Dendritic cell treated with granulocyte-macrophage colony-stimulating factor and Interleukin-4, amounts not matched to agents 40 ng/mL and 50 ng/mL, for 4 days (primary cell): ENCODE results near the gene TMEM100.

Experiments used
- H3K27ac Mint-ChIP-seq: one replicate; pipeline ENCODE4 v1.8.0; 2022; ENCODE audit warnings: mild to moderate bottlenecking, mixed read lengths
- H3K27me3 Mint-ChIP-seq: one replicate; pipeline ENCODE4 v1.8.0; 2022; ENCODE audit warnings: mild to moderate bottlenecking, mixed read lengths
- H3K36me3 Mint-ChIP-seq: one replicate; pipeline ENCODE4 v1.8.0; 2022; ENCODE audit warnings: low read depth, mixed read lengths
- H3K4me1 Mint-ChIP-seq: one replicate; pipeline ENCODE4 v1.8.0; 2022; ENCODE audit warnings: low read depth, mixed read lengths
- H3K4me3 Mint-ChIP-seq: one replicate; pipeline ENCODE4 v1.8.0; 2022; ENCODE audit warnings: mild to moderate bottlenecking, moderate library complexity, mixed read lengths
- H3K9me3 Mint-ChIP-seq: one replicate; pipeline ENCODE4 v1.8.0; 2022; ENCODE audit warnings: mixed read lengths
- intact Hi-C: fragments of 100-400 bp; cut with micrococcal nuclease; formaldehyde crosslinking; loops from one replicate; pipeline ENCODE4 v1.15.0; 2022

The TMEM100 gene

DNA sequence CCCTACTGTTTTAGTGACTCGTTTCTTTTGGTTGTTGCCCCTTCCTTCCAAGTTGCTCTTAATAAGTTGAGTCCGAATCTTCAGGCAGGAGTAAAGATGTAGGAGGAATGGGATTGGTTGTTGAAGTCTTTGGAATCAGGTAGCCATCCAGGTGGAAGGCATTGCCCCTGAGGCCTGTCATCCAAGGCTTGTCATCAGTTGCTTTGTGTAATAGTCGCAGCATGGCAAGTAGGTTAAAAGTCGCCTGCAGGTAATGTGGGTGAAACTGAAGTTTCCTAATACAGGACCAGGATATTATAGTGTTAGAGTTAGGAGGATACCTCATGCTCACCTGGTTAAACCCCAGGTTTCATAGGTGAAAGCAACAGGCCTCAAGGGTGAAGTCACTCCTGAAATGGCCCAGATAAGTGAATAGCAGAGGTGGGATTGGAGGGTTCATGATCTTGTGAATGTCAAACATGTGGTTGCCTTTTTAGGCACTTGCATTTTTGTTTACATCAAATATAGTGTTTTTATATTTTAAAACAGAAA lies 29.1 kb upstream of the TMEM100 start:
- H3K36me3 Mint-ChIP-seq, result peaks cover 23% of the 10 kb centered on the region
- H3K27ac Mint-ChIP-seq, result peak overlapping the region; percentile 85
- peak overlapping the region; percentile 85 for H3K4me3 Mint-ChIP-seq
- intact Hi-C loops, result loop anchor here (10.0 kb wide), 1 partner anchor 777 kb away; no protein-coding TSS in a partner anchor
- H3K9me3 Mint-ChIP-seq, result no peaks in the 10 kb centered on the region
- peaks cover 23% of the 10 kb centered on the region for H3K4me1 Mint-ChIP-seq
- no peaks in the 10 kb centered on the region for H3K27me3 Mint-ChIP-seq

DNA sequence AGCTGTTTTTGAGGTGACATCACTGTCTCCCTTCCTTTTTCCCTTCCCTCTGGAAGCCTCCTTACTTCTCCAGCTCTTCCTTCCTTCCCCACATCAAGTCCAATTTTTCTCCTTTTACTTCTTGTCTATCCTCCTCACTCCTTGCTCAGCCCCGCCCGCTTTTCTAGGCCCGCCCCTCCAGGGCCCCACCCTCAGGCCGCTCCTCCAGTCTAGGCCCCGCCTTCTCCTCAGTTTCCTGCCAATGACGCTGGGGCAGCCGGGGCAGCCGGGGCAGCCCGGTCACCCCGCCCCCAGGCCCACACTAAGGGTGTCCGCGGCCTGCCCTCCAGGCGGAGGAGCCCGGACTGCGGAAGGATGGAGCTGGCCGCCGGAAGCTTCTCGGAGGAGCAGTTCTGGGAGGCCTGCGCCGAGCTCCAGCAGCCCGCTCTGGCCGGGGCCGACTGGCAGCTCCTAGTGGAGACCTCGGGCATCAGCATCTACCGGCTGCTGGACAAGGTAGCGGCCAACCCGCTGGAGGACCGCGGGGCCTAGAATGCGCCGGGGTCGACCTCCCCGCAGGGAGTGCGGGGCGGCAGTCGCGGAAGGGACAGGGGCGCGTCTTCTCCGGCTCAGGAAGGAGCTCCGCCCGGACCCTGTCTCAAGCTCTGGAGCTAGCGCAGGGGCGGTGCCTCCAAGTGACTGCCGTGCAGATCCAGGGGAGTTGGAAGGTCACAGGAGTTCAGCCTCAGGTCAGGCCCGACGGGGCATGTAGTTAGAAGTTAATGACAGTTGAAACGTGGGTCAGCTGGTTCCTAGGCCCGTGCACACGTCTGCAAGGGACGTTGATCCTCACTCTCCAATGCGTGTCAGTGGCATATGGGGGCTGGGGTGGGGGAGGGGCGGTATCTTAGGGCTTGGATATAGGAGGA lies 28.3 kb upstream of the TMEM100 start, which contains the start of gene PCTP:
Gene PCTP, plus strand, starts transcription at position 302 of the 908 bp plus-strand sequence. Its CDS starts 53 bp downstream, at position 355.
- Mint-ChIP-seq H3K27me3 (no peaks in the 10 kb centered on the region), H3K9me3 (no peaks in the 10 kb centered on the region), H3K4me3 (peak within 1 kb of the TSS; percentile 85), H3K27ac (peak within 1 kb of the TSS; percentile 85), H3K36me3 (peaks cover 23% of the 10 kb centered on the region), H3K4me1 (peaks cover 23% of the 10 kb centered on the region)
- intact Hi-C loops, result loop anchor here (10.0 kb wide), 1 partner anchor 776 kb away; no protein-coding TSS in a partner anchor

DNA sequence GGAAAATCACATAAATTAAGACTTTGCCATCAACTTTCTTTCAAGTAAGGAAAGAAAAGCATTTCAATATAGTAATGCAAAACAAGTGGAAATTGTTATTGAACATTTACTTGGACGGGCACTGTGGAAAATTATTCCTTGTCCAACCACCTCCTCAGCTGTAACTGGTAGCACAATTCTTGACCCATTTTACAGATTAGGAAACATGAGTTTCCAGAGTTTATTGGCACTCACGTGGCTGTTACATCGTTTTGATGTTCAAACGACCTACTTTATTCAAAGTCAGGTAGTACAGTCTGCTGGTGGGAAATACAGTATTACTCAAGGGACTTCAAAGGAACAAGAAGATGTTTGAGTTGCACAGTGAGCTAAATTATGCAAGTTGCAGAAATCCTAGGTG lies 27.3 kb upstream of the TMEM100 start:
- no peak overlapping the region for H3K4me3 Mint-ChIP-seq
- no peaks in the 10 kb centered on the region for H3K9me3 Mint-ChIP-seq
- H3K27ac Mint-ChIP-seq, result no peak overlapping the region
- peaks cover 2% of the 10 kb centered on the region for H3K27me3 Mint-ChIP-seq
- intact Hi-C loops, result loop anchor here (10.0 kb wide), 1 partner anchor 775 kb away; no protein-coding TSS in a partner anchor
- H3K4me1 Mint-ChIP-seq, result peaks cover 14% of the 10 kb centered on the region
- peaks cover 23% of the 10 kb centered on the region for H3K36me3 Mint-ChIP-seq

DNA sequence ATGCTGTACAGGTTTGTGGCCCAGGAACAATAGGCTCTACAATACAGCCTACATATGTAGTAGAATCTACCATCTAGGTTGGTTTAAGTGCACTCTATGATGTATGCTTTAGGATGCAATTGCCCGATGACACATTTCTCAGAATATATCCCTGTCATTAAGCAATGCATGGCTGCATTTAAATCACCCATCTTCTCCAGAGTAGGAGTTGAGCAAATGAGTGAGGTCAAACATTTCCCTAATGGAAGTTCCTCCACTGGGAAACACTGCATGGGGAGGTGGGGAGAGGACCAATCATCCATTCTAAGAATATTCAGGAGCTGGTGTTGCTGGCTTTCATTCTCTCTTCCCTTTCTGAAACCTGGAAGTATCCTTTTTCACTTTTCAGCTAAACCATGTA lies 26.2 kb upstream of the TMEM100 start:
- Mint-ChIP-seq H3K4me1 (peaks cover 13% of the 10 kb centered on the region), H3K9me3 (no peaks in the 10 kb centered on the region), H3K27me3 (peaks cover 2% of the 10 kb centered on the region), H3K27ac (no peak overlapping the region), H3K4me3 (no peak overlapping the region), H3K36me3 (peaks cover 14% of the 10 kb centered on the region)
- intact Hi-C loops, result no loop called here

GRCh38 chr17:55747209-55747608 lies 24.5 kb upstream of the TMEM100 start:
- H3K36me3 Mint-ChIP-seq, result peaks cover 8% of the 10 kb centered on the region
- peaks cover 2% of the 10 kb centered on the region for H3K27me3 Mint-ChIP-seq
- no peak overlapping the region for H3K4me3 Mint-ChIP-seq

DNA sequence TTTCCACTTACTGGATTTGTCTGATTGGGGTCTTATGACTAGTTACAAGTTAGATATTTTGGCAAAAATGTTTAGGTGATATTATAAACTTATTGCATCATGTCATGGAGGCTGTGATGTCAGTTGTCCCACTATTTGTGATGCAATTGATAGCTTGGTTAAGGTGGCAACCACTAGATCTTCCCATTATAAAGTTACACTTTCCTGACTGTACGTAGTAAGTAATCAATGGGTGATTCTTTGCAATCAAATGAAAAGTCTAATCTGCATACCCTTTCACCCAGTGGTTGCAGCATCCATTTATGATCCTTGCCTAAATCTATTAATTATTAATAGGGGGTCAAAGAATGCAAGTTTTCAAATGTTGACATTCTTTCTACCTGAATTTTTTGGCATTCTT lies 23.8 kb upstream of the TMEM100 start:
- no peaks in the 10 kb centered on the region for H3K9me3 Mint-ChIP-seq
- H3K4me3 Mint-ChIP-seq, result no peak overlapping the region
- peaks cover 2% of the 10 kb centered on the region for H3K27me3 Mint-ChIP-seq
- peaks cover 4% of the 10 kb centered on the region for H3K36me3 Mint-ChIP-seq
- intact Hi-C loops, result no loop called here
- peaks cover 6% of the 10 kb centered on the region for H3K4me1 Mint-ChIP-seq
- no peak overlapping the region for H3K27ac Mint-ChIP-seq

More at GRCh38 chr17:55747209-55747608, 24.5 kb upstream of the TMEM100 start:
- Mint-ChIP-seq H3K9me3 (no peaks in the 10 kb centered on the region), H3K4me1 (peaks cover 13% of the 10 kb centered on the region), H3K27ac (no peak overlapping the region)
- intact Hi-C loops, result no loop called here

GRCh38 chr17:55745258-55745657 lies 22.6 kb upstream of the TMEM100 start:
- no peak overlapping the region for H3K4me3 Mint-ChIP-seq
- intact Hi-C loops, result no loop called here
- H3K27ac Mint-ChIP-seq, result no peak overlapping the region
- H3K36me3 Mint-ChIP-seq, result no peaks in the 10 kb centered on the region
- no peaks in the 10 kb centered on the region for H3K4me1 Mint-ChIP-seq
- H3K27me3 Mint-ChIP-seq, result peaks cover 3% of the 10 kb centered on the region
- H3K9me3 Mint-ChIP-seq, result no peaks in the 10 kb centered on the region

DNA sequence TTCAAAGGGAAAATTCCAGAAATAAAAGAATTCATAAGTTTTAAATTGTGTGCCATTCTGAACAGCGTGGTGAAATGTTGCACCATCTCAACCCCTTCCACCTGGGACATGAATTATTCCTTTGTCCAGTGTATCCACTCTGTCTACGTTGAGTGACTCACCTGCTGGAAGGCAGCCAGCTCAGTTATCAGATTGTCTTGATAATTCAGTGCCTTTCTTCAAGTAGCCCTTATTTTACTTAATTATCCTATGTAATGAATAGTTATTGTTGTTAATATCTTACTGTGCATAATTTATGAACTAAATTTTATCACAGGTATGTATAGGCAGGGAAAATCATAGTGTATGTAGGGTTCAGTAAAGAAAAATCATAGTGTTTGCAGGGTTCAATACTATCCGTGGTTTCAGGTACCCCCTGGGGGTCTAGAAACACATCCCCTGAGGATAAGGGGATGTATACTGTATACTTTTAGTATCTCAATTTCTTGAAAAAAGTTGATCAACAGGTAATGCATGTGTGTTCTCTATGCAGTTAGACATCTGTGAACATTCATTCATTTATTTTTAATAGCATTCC lies 20.5 kb upstream of the TMEM100 start:
- Mint-ChIP-seq H3K9me3 (no peaks in the 10 kb centered on the region), H3K36me3 (no peaks in the 10 kb centered on the region), H3K27me3 (peaks cover 4% of the 10 kb centered on the region), H3K4me1 (peaks cover 2% of the 10 kb centered on the region), H3K4me3 (no peak overlapping the region), H3K27ac (no peak overlapping the region)
- intact Hi-C loops, result no loop called here

- Mint-ChIP-seq H3K4me3 (no peak overlapping the region), H3K4me1 (peaks cover 6% of the 10 kb centered on the region), H3K36me3 (no peaks in the 10 kb centered on the region), H3K27ac (no peak overlapping the region), H3K27me3 (peaks cover 4% of the 10 kb centered on the region), H3K9me3 (no peaks in the 10 kb centered on the region)
- intact Hi-C loops, result no loop called here
Measured at GRCh38 chr17:55742272-55743102, 19.8 kb upstream of the TMEM100 start.

GRCh38 chr17:55741356-55741700 lies 18.7 kb upstream of the TMEM100 start:
- Mint-ChIP-seq H3K36me3 (no peaks in the 10 kb centered on the region), H3K4me3 (no peak overlapping the region), H3K4me1 (peaks cover 6% of the 10 kb centered on the region), H3K9me3 (no peaks in the 10 kb centered on the region), H3K27me3 (peaks cover 4% of the 10 kb centered on the region), H3K27ac (no peak overlapping the region)
- intact Hi-C loops, result no loop called here

DNA sequence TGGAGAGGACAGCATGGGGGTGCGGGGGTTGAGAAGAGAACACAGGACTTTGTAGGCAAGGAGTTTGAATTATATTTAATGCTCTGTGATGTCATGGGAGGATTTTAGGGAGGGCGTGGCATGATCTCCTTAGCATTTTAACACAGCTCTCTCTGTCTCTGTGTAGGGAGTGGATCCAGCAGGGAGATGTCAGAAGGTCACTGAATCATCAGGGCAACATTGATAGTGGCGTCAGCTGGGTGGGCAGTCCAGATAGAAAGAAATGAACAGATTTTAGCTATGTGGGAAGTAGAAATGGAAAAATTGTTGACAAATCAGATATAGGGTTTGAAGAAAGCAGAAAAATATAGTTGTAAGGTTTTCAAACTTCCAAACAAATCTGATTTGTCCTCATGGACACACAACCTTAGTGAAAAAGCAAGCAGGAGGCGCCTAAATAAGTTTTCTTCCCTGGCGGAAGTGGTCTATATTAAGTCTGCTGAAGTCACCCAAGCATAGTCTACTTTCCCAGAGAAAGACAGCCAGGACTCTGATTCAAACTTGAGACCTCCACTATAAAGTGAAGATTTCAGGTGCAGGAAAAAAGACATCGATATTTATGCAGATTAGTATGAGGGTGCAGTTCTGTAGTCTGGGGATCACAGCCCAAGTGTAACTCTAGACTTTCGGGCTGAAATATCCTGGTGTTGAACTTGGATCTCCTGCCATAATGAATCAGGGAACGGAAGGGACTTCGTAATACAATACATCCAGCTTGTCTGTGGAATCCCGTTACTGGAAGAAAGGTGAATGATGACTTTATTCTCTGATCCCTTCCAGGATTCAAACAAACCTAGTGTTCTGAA lies 18.1 kb upstream of the TMEM100 start:
- H3K36me3 Mint-ChIP-seq, result no peaks in the 10 kb centered on the region
- intact Hi-C loops, result no loop called here
- peaks cover 4% of the 10 kb centered on the region for H3K27me3 Mint-ChIP-seq
- no peak overlapping the region for H3K4me3 Mint-ChIP-seq
- peaks cover 6% of the 10 kb centered on the region for H3K4me1 Mint-ChIP-seq
- H3K27ac Mint-ChIP-seq, result no peak overlapping the region
- no peaks in the 10 kb centered on the region for H3K9me3 Mint-ChIP-seq

DNA sequence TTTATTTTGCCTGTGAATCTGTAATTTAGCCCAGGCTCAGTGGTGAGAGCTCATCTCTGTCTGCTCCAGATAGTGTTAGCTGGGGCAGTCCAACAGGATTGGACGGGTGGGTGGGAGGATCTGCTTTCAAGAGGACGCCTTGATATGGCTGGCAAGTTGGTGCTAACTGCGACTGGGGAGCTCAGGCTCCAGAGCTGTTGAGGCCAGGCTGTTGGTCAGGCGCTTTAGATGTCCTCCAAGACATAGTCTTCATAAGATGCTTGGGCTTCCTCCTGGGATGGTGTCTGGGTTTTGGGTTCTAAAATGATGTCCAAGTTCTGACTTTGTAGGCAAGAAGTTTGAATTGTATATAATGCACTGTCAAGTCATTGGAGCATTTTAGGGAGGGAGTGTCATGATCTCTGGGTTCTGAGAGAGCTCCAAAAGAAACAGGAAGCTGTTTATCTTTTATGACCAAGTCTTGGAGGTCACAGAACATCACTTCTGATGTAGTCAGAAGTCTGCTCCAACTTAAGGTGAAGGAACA lies 15.4 kb upstream of the TMEM100 start:
- no peaks in the 10 kb centered on the region for H3K9me3 Mint-ChIP-seq
- H3K4me3 Mint-ChIP-seq, result no peak overlapping the region
- intact Hi-C loops, result no loop called here
- H3K4me1 Mint-ChIP-seq, result peaks cover 6% of the 10 kb centered on the region
- no peaks in the 10 kb centered on the region for H3K36me3 Mint-ChIP-seq
- no peak overlapping the region for H3K27ac Mint-ChIP-seq
- H3K27me3 Mint-ChIP-seq, result peaks cover 1% of the 10 kb centered on the region
